WI38 (cell line): Measurements from ENCODE around the gene FNDC3A.

ENCODE experiments used
- H3K4me3 ChIP-seq: 2 replicates; pipeline ENCODE4 v1.5.1; 2011; ENCODE audit warnings: low read depth, mild to moderate bottlenecking, control low read depth, low read length
- CTCF ChIP-seq: IDR thresholded peaks from 2 replicates; pipeline ENCODE4 v1.5.1; 2012; ENCODE audit warnings: low read depth, mild to moderate bottlenecking, control low read depth, low read length

The FNDC3A gene

DNA sequence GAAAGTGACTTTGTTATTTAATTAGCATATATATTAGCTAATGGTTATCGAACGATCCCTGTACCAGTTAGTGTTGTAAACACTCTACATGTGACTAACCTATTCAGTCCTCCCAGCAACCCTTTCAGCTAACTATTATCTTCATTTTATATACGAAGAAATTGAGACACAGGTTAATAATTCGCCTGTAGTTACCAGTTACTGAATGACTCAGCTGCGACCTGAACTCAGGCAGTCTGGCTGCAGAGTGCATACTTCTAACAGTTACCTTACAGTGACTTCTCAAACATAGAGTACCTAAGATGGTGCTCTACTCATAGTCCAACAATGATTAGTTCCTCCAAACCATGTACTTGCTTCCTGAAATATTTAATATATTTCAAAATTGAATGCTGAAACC is 117.7 kb downstream of the FNDC3A start:
- no peak for TF ChIP-seq CTCF
- no peak overlapping the region for H3K4me3 ChIP-seq

DNA sequence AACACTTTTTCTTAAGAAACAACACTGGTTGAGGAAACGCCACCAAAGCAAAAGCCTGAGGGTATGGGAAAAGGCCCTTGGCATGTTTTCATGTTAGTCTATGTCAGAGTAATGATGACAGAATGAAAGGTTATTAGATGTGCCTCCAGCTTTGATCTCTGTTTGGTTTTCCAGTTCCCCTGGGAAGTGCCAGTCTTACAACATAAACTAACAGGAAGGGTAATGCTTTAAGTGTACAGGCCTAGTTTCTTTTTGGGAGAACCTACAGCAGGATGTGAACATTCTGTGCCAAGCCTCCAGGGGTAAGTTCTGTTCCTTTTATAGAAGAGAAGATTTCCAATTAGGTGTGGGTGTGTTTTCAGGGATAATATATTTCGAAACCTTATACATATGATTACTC is 121.7 kb downstream of the FNDC3A start:
- no peak overlapping the region for H3K4me3 ChIP-seq
- no peak for TF ChIP-seq CTCF

GRCh38 chr13:49098198-49098597 is 122.5 kb downstream of the FNDC3A start:
- no peak for TF ChIP-seq CTCF
- no peak overlapping the region for H3K4me3 ChIP-seq

DNA sequence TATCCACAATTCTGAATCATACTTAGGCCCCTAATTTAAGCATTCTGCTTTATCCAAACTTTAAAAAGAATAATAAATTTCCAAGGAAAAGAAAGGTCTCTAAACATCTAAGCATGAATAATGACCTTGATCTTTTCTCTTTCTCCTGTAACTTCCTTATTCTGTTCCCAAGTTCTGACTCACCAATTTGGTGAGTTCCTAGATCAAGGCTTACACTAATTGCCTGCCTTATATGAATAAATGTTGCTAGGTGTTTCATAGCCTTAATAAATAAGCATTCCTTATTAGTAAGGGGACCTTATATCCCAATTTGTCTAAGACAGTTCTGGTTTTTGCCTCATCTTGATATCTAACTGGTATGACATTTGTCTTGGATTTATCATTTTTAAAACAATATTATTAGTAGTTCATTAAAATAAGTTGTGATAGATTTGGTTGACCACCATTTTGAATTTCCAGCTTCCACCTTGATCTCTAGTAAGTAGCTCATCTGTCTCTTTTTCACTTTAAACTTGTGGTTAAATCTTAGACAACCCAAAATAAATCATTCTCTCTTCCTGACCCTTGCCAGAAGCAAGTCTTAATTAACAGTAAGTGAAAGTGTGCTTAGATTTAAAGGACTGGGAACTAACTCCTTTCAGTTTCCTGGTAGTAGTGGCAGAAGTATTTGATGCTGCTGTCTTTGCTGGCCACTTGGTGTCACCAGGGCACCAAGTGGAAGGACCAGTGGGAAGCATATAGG is 123.2 kb downstream of the FNDC3A start:
- TF ChIP-seq CTCF = no peak
- no peak overlapping the region for H3K4me3 ChIP-seq

GRCh38 chr13:49099513-49099877 is 123.8 kb downstream of the FNDC3A start:
- no peak for TF ChIP-seq CTCF
- H3K4me3 ChIP-seq = no peak overlapping the region

DNA sequence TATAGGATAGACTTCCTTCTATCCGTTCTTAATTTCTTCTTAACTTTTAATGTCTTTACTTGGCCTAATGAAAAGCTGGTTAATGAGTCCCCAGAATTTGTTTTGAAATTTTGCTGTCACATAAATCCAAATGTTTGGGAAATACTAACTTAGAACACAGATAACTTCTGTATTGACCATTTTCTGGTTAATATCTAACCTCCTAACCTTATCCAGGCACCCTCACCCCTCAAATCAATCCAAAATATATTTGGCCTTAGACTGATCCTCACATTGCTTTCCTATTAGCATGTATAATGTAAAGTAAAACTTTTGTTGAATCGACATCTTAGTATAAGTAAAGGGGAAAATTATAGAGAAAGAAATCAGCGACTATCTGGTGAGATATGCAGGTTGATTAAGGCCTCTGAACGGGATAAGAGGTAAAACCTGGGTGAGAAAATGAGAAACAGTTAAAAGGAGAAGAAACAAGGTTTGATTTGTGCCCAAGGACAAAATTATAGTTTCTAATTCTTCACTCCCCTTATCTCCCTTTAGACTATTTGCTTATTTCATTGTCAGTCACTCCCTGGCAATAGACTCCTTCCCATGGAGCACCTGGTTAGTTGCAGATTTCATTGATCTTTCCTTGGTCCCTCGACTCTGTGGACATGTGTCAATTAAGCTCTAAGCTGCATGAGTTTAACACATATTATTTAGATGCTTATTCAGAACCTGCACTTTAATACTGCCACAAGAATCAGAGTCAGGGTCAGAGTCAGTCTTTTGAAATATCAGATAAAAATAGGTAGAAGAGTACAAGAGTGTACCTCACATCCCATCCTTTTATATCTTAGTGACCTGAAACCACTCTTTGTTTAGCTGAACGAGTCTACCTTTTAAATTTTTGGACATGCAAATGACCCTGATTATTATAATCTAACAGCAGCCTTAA is 125.2 kb downstream of the FNDC3A start:
- H3K4me3 ChIP-seq = no peak overlapping the region

More for the DNA sequence above, 125.2 kb downstream of the FNDC3A start:
- TF ChIP-seq CTCF = no peak
